Breast epithelium (tissue), 3 donors: ENCODE measurements around the gene IFT57.

ENCODE experiments used
- CTCF ChIP-seq, 3 donors: fragments of 450-650 bp; IDR thresholded peaks; one replicate each; pipeline ENCODE4 v1.5.1; 2016 to 2017; ENCODE audit warnings: antibody characterized with exemption in 3 of 3, mild to moderate bottlenecking in 3 of 3, moderate library complexity in 3 of 3
- POLR2A ChIP-seq: fragments of 450-650 bp; IDR thresholded peaks from one replicate; pipeline ENCODE4 v1.6.1; 2016; ENCODE audit warnings: antibody characterized with exemption, mild to moderate bottlenecking, moderate library complexity
- POLR2AphosphoS5 ChIP-seq, 3 donors: sonication (generic); formaldehyde crosslinking; IDR thresholded peaks; one replicate each; pipeline ENCODE4 v1.6.1; 2017; ENCODE audit warnings: antibody characterized with exemption in 3 of 3

DNA sequence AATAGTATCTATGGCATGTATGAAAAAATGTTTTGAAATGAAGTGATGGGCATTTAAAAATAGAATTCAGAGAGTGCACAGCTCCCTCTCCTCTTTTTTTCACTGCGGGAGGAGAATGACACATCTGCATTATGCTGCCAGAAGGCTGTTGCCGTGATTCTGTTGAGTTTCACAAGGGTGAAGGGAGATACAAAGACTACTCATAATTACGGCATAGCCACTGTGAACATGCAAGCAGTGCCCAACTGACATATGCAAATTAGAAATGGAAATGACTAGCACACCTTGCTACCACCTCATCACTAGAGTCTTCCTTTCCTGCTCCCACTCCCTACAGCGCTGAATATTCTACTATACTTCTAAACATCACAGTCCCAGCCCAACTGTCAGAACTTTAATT, 20.1 kb downstream of the IFT57 start:
- TF ChIP-seq CTCF (IDR thresholded peaks at IDR 0.05) (no peak), POLR2A (no peak), POLR2AphosphoS5 (IDR thresholded peaks at IDR 0.05) (no peak)
